Kidney epithelial cell (primary cell): ENCODE measurements around the gene PRKCQ. TPM values are rescaled to one million over a fixed set of nuclear protein-coding genes. Genes with fewer than 3 reads are reported as not detected.

Source experiments
- DNase-seq: peaks from one replicate; pipeline ENCODE4 v3.0.0-alpha.2; 2010; ENCODE audit warnings: low read depth
- H3K27me3 ChIP-seq: 2 replicates; pipeline ENCODE4 v1.6.0; 2011; ENCODE audit warnings: low read length; ENCODE audit not compliant: control insufficient read depth, insufficient read depth
- H3K36me3 ChIP-seq: 2 replicates; pipeline ENCODE4 v1.5.1; 2011; ENCODE audit warnings: low read length; ENCODE audit not compliant: control insufficient read depth, insufficient read depth
- H3K4me3 ChIP-seq: 2 replicates; pipeline ENCODE4 v1.5.1; 2011; ENCODE audit warnings: low read depth, mild to moderate bottlenecking, control low read depth, low read length
- CTCF ChIP-seq: IDR thresholded peaks from 2 replicates; pipeline ENCODE4 v1.5.1; 2011; ENCODE audit warnings: mild to moderate bottlenecking, moderate library complexity, low read length, control low read depth, inconsistent platforms; ENCODE audit not compliant: insufficient read depth, poor library complexity, severe bottlenecking
- total RNA-seq: library from RNA; depleted of rRNA; stranded (reverse); fragments of >200 nt; gene quantifications from 2 replicates; pipeline ENCODE4 v1.2.3, GENCODE V29; 2015

Gene PRKCQ
- total RNA-seq, 1 donor from 2014 or later = 8.1 TPM

- Histone ChIP-seq H3K4me3 (no peak overlapping the region), H3K36me3 (no peaks in the 10 kb centered on the region), H3K27me3 (no peaks in the 10 kb centered on the region)
- no peak for TF ChIP-seq CTCF
- no peak for DNase-seq
Measured at GRCh38 chr10:6463366-6463765, 116.7 kb downstream of the PRKCQ start.

- H3K27me3 ChIP-seq = no peaks in the 10 kb centered on the region
- peak; percentile 83 for DNase-seq
- no peak for TF ChIP-seq CTCF
- no peaks in the 10 kb centered on the region for H3K36me3 ChIP-seq
- no peak overlapping the region for H3K4me3 ChIP-seq
Measured at GRCh38 chr10:6461961-6462360, 118.1 kb downstream of the PRKCQ start.

GRCh38 chr10:6460861-6461409 is 119.1 kb downstream of the PRKCQ start:
- Histone ChIP-seq H3K4me3 (no peak overlapping the region), H3K27me3 (no peaks in the 10 kb centered on the region), H3K36me3 (no peaks in the 10 kb centered on the region)
- TF ChIP-seq CTCF = no peak
- DNase-seq = no peak

GRCh38 chr10:6458814-6459213 is 121.3 kb downstream of the PRKCQ start:
- no peak for TF ChIP-seq CTCF
- Histone ChIP-seq H3K36me3 (no peaks in the 10 kb centered on the region), H3K27me3 (no peaks in the 10 kb centered on the region), H3K4me3 (no peak overlapping the region)
- no peak for DNase-seq

- Histone ChIP-seq H3K4me3 (no peak overlapping the region), H3K27me3 (no peaks in the 10 kb centered on the region), H3K36me3 (no peaks in the 10 kb centered on the region)
- no peak for DNase-seq
- no peak for TF ChIP-seq CTCF
Measured at GRCh38 chr10:6457376-6457775, 122.7 kb downstream of the PRKCQ start.

- Histone ChIP-seq H3K36me3 (no peaks in the 10 kb centered on the region), H3K4me3 (no peak overlapping the region), H3K27me3 (no peaks in the 10 kb centered on the region)
- no peak for TF ChIP-seq CTCF
- DNase-seq = no peak
Measured at GRCh38 chr10:6456067-6456466, 124.0 kb downstream of the PRKCQ start.
